Skeletal muscle tissue (tissue), 4 donors: ENCODE measurements around the gene HECW1. TPM values are rescaled to one million over a fixed set of nuclear protein-coding genes. Genes with fewer than 3 reads are reported as not detected.
"Not testable (repeated sequence)": the region's sequence is repeated elsewhere in the genome, so short reads cannot be mapped to it uniquely, and the experiment has no call there.

Source experiments
- H3K27ac ChIP-seq: one replicate; pipeline ENCODE4 v1.7.0; 2013; ENCODE audit warnings: mild to moderate bottlenecking, low read depth, low read length, inconsistent platforms
- H3K27me3 ChIP-seq, 3 donors: one replicate each; pipeline ENCODE4 v1.7.0; 2013; ENCODE audit warnings: low read length in 3 of 3; ENCODE audit not compliant: control insufficient read depth in 3 of 3, insufficient read depth in 3 of 3
- H3K36me3 ChIP-seq, 3 donors: one replicate each; pipeline ENCODE4 v1.7.0; 2013; ENCODE audit warnings: low read length in 3 of 3; ENCODE audit not compliant: control insufficient read depth in 3 of 3, insufficient read depth in 3 of 3
- H3K4me1 ChIP-seq, 3 donors: one replicate each; pipeline ENCODE4 v1.7.0; 2013; ENCODE audit warnings: low read length in 3 of 3, mild to moderate bottlenecking in 3 of 3; ENCODE audit not compliant: control insufficient read depth in 3 of 3, insufficient read depth in 3 of 3
- H3K4me3 ChIP-seq, 3 donors: one replicate each; pipeline ENCODE4 v1.7.0; 2013; ENCODE audit warnings: low read length in 3 of 3
- H3K9ac ChIP-seq, 3 donors: one replicate each; pipeline ENCODE4 v1.7.0; 2013; ENCODE audit warnings: low read length in 3 of 3, mild to moderate bottlenecking in 3 of 3, moderate library complexity in 2 of 3, low read depth in 1 of 3
- H3K9me3 ChIP-seq, 3 donors: one replicate each; pipeline ENCODE4 v1.7.0; 2013; ENCODE audit warnings: low read length in 3 of 3; ENCODE audit not compliant: control insufficient read depth in 3 of 3
- total RNA-seq: library from RNA; depleted of rRNA; stranded (reverse); fragments of >200 nt; gene quantifications from one replicate; pipeline ENCODE4 v1.2.3, GENCODE V29; 2014
- donor health status: Osteomylitis.

Gene HECW1
- not detected for total RNA-seq

- Histone ChIP-seq H3K27me3 (peaks cover 48 to 58% (median 52%) of the 10 kb centered on the region in 3 donors), H3K36me3 (no peaks in the 10 kb centered on the region), H3K4me3 (peak within 1 kb of the TSS in 1 of 3 donors; percentile 20), H3K9me3 (no peaks in the 10 kb centered on the region), H3K27ac (no peak within 1 kb of the TSS), H3K4me1 (peaks cover 2 to 14% (median 4%) of the 10 kb centered on the region in 3 donors), H3K9ac (no peak within 1 kb of the TSS)
Observed at GRCh38 chr7:43112459-43112940, at the start of gene HECW1. HECW1 (plus strand) TSS chr7:43112647; CDS start chr7:43243906, 131,259 bp downstream.

GRCh38 chr7:43071604-43072003 is 40.8 kb upstream of the HECW1 start:
- H3K27ac ChIP-seq = no peak overlapping the region
- H3K9ac ChIP-seq = no peak overlapping the region
- H3K9me3 ChIP-seq = no peaks in the 10 kb centered on the region
- no peaks in the 10 kb centered on the region for H3K4me1 ChIP-seq
- H3K36me3 ChIP-seq = no peaks in the 10 kb centered on the region
- peaks cover 0 to 3% (median 0%) of the 10 kb centered on the region in 3 donors for H3K27me3 ChIP-seq
- H3K4me3 ChIP-seq = no peak overlapping the region

GRCh38 chr7:43072530-43072929 is 39.9 kb upstream of the HECW1 start:
- Histone ChIP-seq H3K27ac (no peak overlapping the region), H3K27me3 (peaks cover 0 to 3% (median 0%) of the 10 kb centered on the region in 3 donors), H3K9me3 (no peaks in the 10 kb centered on the region), H3K36me3 (no peaks in the 10 kb centered on the region), H3K4me1 (no peaks in the 10 kb centered on the region), H3K4me3 (no peak overlapping the region), H3K9ac (no peak overlapping the region)

- not testable (repeated sequence) for H3K27me3 ChIP-seq, H3K27ac ChIP-seq, H3K4me1 ChIP-seq, H3K9ac ChIP-seq, H3K4me3 ChIP-seq, H3K36me3 ChIP-seq, H3K9me3 ChIP-seq
Observed at GRCh38 chr7:43073811-43074210, 38.6 kb upstream of the HECW1 start.

GRCh38 chr7:43076189-43076605 is 36.2 kb upstream of the HECW1 start:
- peaks cover 0 to 3% (median 0%) of the 10 kb centered on the region in 3 donors for H3K27me3 ChIP-seq
- no peaks in the 10 kb centered on the region for H3K4me1 ChIP-seq
- H3K9me3 ChIP-seq = no peaks in the 10 kb centered on the region
- H3K4me3 ChIP-seq = no peak overlapping the region
- H3K27ac ChIP-seq = no peak overlapping the region
- no peak overlapping the region for H3K9ac ChIP-seq
- H3K36me3 ChIP-seq = no peaks in the 10 kb centered on the region

GRCh38 chr7:43076606-43077005 is 35.8 kb upstream of the HECW1 start:
- no peaks in the 10 kb centered on the region for H3K9me3 ChIP-seq
- H3K9ac ChIP-seq = no peak overlapping the region
- H3K4me1 ChIP-seq = no peaks in the 10 kb centered on the region
- no peaks in the 10 kb centered on the region for H3K27me3 ChIP-seq
- no peak overlapping the region for H3K27ac ChIP-seq
- H3K4me3 ChIP-seq = no peak overlapping the region
- H3K36me3 ChIP-seq = no peaks in the 10 kb centered on the region

- no peaks in the 10 kb centered on the region for H3K4me1 ChIP-seq
- H3K27ac ChIP-seq = no peak overlapping the region
- no peak overlapping the region for H3K9ac ChIP-seq
- H3K4me3 ChIP-seq = no peak overlapping the region
- H3K27me3 ChIP-seq = no peaks in the 10 kb centered on the region
- H3K9me3 ChIP-seq = no peaks in the 10 kb centered on the region
- H3K36me3 ChIP-seq = no peaks in the 10 kb centered on the region
Observed at GRCh38 chr7:43077285-43077684, 35.2 kb upstream of the HECW1 start.

- H3K4me1 ChIP-seq = no peaks in the 10 kb centered on the region
- H3K27me3 ChIP-seq = no peaks in the 10 kb centered on the region
- no peak overlapping the region for H3K27ac ChIP-seq
- no peak overlapping the region for H3K9ac ChIP-seq
- H3K4me3 ChIP-seq = no peak overlapping the region
- no peaks in the 10 kb centered on the region for H3K36me3 ChIP-seq
- no peaks in the 10 kb centered on the region for H3K9me3 ChIP-seq
Observed at GRCh38 chr7:43077732-43078391, 34.6 kb upstream of the HECW1 start.

- Histone ChIP-seq H3K27ac (no peak overlapping the region), H3K36me3 (no peaks in the 10 kb centered on the region), H3K9me3 (no peaks in the 10 kb centered on the region), H3K4me3 (no peak overlapping the region), H3K4me1 (no peaks in the 10 kb centered on the region), H3K9ac (no peak overlapping the region), H3K27me3 (no peaks in the 10 kb centered on the region)
Observed at GRCh38 chr7:43078794-43079193, 33.7 kb upstream of the HECW1 start.

GRCh38 chr7:43081603-43082002 is 30.8 kb upstream of the HECW1 start:
- H3K9ac ChIP-seq = no peak overlapping the region
- H3K4me3 ChIP-seq = no peak overlapping the region
- H3K9me3 ChIP-seq = no peaks in the 10 kb centered on the region
- H3K27me3 ChIP-seq = no peaks in the 10 kb centered on the region
- H3K4me1 ChIP-seq = no peaks in the 10 kb centered on the region
- no peaks in the 10 kb centered on the region for H3K36me3 ChIP-seq
- no peak overlapping the region for H3K27ac ChIP-seq
